ENCODE results near the gene AMBN. TPM values are rescaled to one million over a fixed set of nuclear protein-coding genes. Genes with fewer than 3 reads are reported as not detected.

AMBN gene
- total RNA-seq, 1 donor from 2014 or later = not detected

- Histone ChIP-seq H3K9me3 (replicated peaks) (peaks cover 4% of the 10 kb centered on the region), H3K27me3 (ENCODE audit: low read depth) (no peaks in the 10 kb centered on the region), H3K27ac (replicated peaks) (no peak overlapping the region), H3K4me3 (no peak overlapping the region), H3K4me1 (no peaks in the 10 kb centered on the region), H3K36me3 (no peaks in the 10 kb centered on the region)
- intact Hi-C loops (cut with micrococcal nuclease) = no loop called here
- no peak for TF ChIP-seq CTCF (IDR thresholded peaks at IDR 0.05; ENCODE audit: borderline replicate concordance)
- no peak for DNase-seq
Measured at GRCh38 chr4:70581980-70582379, 10.1 kb upstream of the AMBN start.

GRCh38 chr4:70583952-70584834 is 7.9 kb upstream of the AMBN start:
- no peaks in the 10 kb centered on the region for H3K36me3 ChIP-seq
- intact Hi-C loops (cut with micrococcal nuclease) = no loop called here
- no peak overlapping the region for H3K4me3 ChIP-seq
- no peak for TF ChIP-seq CTCF (IDR thresholded peaks at IDR 0.05; ENCODE audit: borderline replicate concordance)
- DNase-seq = no peak
- peaks cover 3% of the 10 kb centered on the region for H3K9me3 ChIP-seq (replicated peaks)
- no peak overlapping the region for H3K27ac ChIP-seq (replicated peaks)
- no peaks in the 10 kb centered on the region for H3K27me3 ChIP-seq (ENCODE audit: low read depth)
- H3K4me1 ChIP-seq = no peaks in the 10 kb centered on the region

- Histone ChIP-seq H3K9me3 (replicated peaks) (no peaks in the 10 kb centered on the region), H3K27ac (replicated peaks) (no peak overlapping the region), H3K36me3 (no peaks in the 10 kb centered on the region), H3K27me3 (ENCODE audit: low read depth) (no peaks in the 10 kb centered on the region), H3K4me1 (no peaks in the 10 kb centered on the region), H3K4me3 (no peak overlapping the region)
- intact Hi-C loops (cut with micrococcal nuclease) = no loop called here
- no peak for DNase-seq
- no peak for TF ChIP-seq CTCF (IDR thresholded peaks at IDR 0.05; ENCODE audit: borderline replicate concordance)
Measured at GRCh38 chr4:70586841-70587240, 5.2 kb upstream of the AMBN start.

- Histone ChIP-seq H3K4me1 (no peaks in the 10 kb centered on the region), H3K36me3 (no peaks in the 10 kb centered on the region), H3K27ac (replicated peaks) (no peak overlapping the region), H3K9me3 (replicated peaks) (no peaks in the 10 kb centered on the region), H3K4me3 (no peak overlapping the region), H3K27me3 (ENCODE audit: low read depth) (no peaks in the 10 kb centered on the region)
- no peak for DNase-seq
- intact Hi-C loops (cut with micrococcal nuclease) = no loop called here
- TF ChIP-seq CTCF (IDR thresholded peaks at IDR 0.05; ENCODE audit: borderline replicate concordance) = no peak
Measured at GRCh38 chr4:70589785-70590184, 2.3 kb upstream of the AMBN start.

GRCh38 chr4:70594196-70594595 is 2.1 kb downstream of the AMBN start:
- intact Hi-C loops (cut with micrococcal nuclease) = no loop called here
- no peaks in the 10 kb centered on the region for H3K9me3 ChIP-seq (replicated peaks)
- no peak overlapping the region for H3K27ac ChIP-seq (replicated peaks)
- H3K36me3 ChIP-seq = no peaks in the 10 kb centered on the region
- no peaks in the 10 kb centered on the region for H3K27me3 ChIP-seq (ENCODE audit: low read depth)
- TF ChIP-seq CTCF (IDR thresholded peaks at IDR 0.05; ENCODE audit: borderline replicate concordance) = no peak
- no peak overlapping the region for H3K4me3 ChIP-seq
- DNase-seq = no peak
- H3K4me1 ChIP-seq = no peaks in the 10 kb centered on the region
